Measurements from ENCODE around the gene GOLM1.
"Not testable (repeated sequence)": the region's sequence is repeated elsewhere in the genome, so short reads cannot be mapped to it uniquely, and the experiment has no call there.

GOLM1 gene

GRCh38 chr9:86098824-86099700 is at the start of gene GOLM1:
GOLM1 (minus strand) TSS chr9:86099558; CDS start chr9:86079320, 20,238 bp downstream.
- peaks cover 9% of the 10 kb centered on the region for H3K4me1 Mint-ChIP-seq
- H3K9me3 Mint-ChIP-seq: no peaks in the 10 kb centered on the region
- H3K27ac Mint-ChIP-seq: peak within 1 kb of the TSS; percentile 75
- peak; percentile 38 to 68 for DNase-seq (ENCODE audit: low spot score in 2 of 2)
- no peaks in the 10 kb centered on the region for H3K36me3 Mint-ChIP-seq
- peak; percentile 88 for ATAC-seq
- peak within 1 kb of the TSS; percentile 79 for H3K4me3 Mint-ChIP-seq

- not testable (repeated sequence) for DNase-seq (ENCODE audit: low spot score in 2 of 2); H3K36me3 Mint-ChIP-seq; H3K4me1 Mint-ChIP-seq; H3K27ac Mint-ChIP-seq; ATAC-seq; H3K4me3 Mint-ChIP-seq
- peaks cover 18% of the 10 kb centered on the region for H3K9me3 Mint-ChIP-seq
Observed at GRCh38 chr9:86146671-86147070, 47.3 kb upstream of the GOLM1 start.

GRCh38 chr9:86145960-86146359 is 46.6 kb upstream of the GOLM1 start:
- not testable (repeated sequence) for H3K4me1 Mint-ChIP-seq; H3K36me3 Mint-ChIP-seq; H3K4me3 Mint-ChIP-seq; DNase-seq (ENCODE audit: low spot score in 2 of 2); ATAC-seq; H3K27ac Mint-ChIP-seq
- H3K9me3 Mint-ChIP-seq: peaks cover 18% of the 10 kb centered on the region

GRCh38 chr9:86142973-86143372 is 43.6 kb upstream of the GOLM1 start:
- H3K36me3 Mint-ChIP-seq: no peaks in the 10 kb centered on the region
- H3K4me1 Mint-ChIP-seq: no peaks in the 10 kb centered on the region
- H3K27ac Mint-ChIP-seq: no peak overlapping the region
- no peak for DNase-seq (ENCODE audit: low spot score in 2 of 2)
- H3K9me3 Mint-ChIP-seq: peaks cover 18% of the 10 kb centered on the region
- H3K4me3 Mint-ChIP-seq: no peak overlapping the region
- no peak for ATAC-seq

GRCh38 chr9:86141843-86142242 is 42.5 kb upstream of the GOLM1 start:
- no peak for DNase-seq (ENCODE audit: low spot score in 2 of 2)
- Mint-ChIP-seq H3K4me3 (no peak overlapping the region), H3K4me1 (no peaks in the 10 kb centered on the region), H3K36me3 (no peaks in the 10 kb centered on the region), H3K9me3 (peaks cover 12% of the 10 kb centered on the region), H3K27ac (no peak overlapping the region)
- ATAC-seq: no peak

GRCh38 chr9:86135371-86135770 is 36.0 kb upstream of the GOLM1 start:
- Mint-ChIP-seq H3K27ac (no peak overlapping the region), H3K4me3 (no peak overlapping the region), H3K9me3 (no peaks in the 10 kb centered on the region), H3K36me3 (no peaks in the 10 kb centered on the region), H3K4me1 (no peaks in the 10 kb centered on the region)
- ATAC-seq (no peak), DNase-seq (ENCODE audit: low spot score in 2 of 2) (no peak)

- no peak for DNase-seq (ENCODE audit: low spot score in 2 of 2)
- Mint-ChIP-seq H3K36me3 (no peaks in the 10 kb centered on the region), H3K9me3 (no peaks in the 10 kb centered on the region), H3K4me3 (no peak overlapping the region), H3K27ac (no peak overlapping the region), H3K4me1 (no peaks in the 10 kb centered on the region)
- ATAC-seq: no peak
Observed at GRCh38 chr9:86134361-86134760, 35.0 kb upstream of the GOLM1 start.

- DNase-seq (ENCODE audit: low spot score in 2 of 2) (no peak), ATAC-seq (no peak)
- Mint-ChIP-seq H3K36me3 (no peaks in the 10 kb centered on the region), H3K27ac (no peak overlapping the region), H3K9me3 (no peaks in the 10 kb centered on the region), H3K4me3 (no peak overlapping the region), H3K4me1 (no peaks in the 10 kb centered on the region)
Observed at GRCh38 chr9:86128235-86128822, 29.0 kb upstream of the GOLM1 start.

- H3K4me3 Mint-ChIP-seq: no peak overlapping the region
- no peaks in the 10 kb centered on the region for H3K36me3 Mint-ChIP-seq
- peak; percentile 81 for ATAC-seq
- no peak overlapping the region for H3K27ac Mint-ChIP-seq
- H3K4me1 Mint-ChIP-seq: no peaks in the 10 kb centered on the region
- H3K9me3 Mint-ChIP-seq: no peaks in the 10 kb centered on the region
- DNase-seq (ENCODE audit: low spot score in 2 of 2): no peak
Observed at GRCh38 chr9:86126998-86127972, 27.9 kb upstream of the GOLM1 start.

- Mint-ChIP-seq H3K27ac (no peak overlapping the region), H3K4me1 (no peaks in the 10 kb centered on the region), H3K9me3 (no peaks in the 10 kb centered on the region), H3K36me3 (no peaks in the 10 kb centered on the region), H3K4me3 (no peak overlapping the region)
- DNase-seq (ENCODE audit: low spot score in 2 of 2): no peak
- ATAC-seq: no peak
Observed at GRCh38 chr9:86122311-86122710, 23.0 kb upstream of the GOLM1 start.

- Mint-ChIP-seq H3K4me3 (no peak overlapping the region), H3K27ac (no peak overlapping the region), H3K9me3 (no peaks in the 10 kb centered on the region), H3K36me3 (no peaks in the 10 kb centered on the region), H3K4me1 (no peaks in the 10 kb centered on the region)
- DNase-seq (ENCODE audit: low spot score in 2 of 2): no peak
- no peak for ATAC-seq
Observed at GRCh38 chr9:86119457-86119856, 20.1 kb upstream of the GOLM1 start.

GRCh38 chr9:86116425-86116824 is 17.1 kb upstream of the GOLM1 start:
- no peaks in the 10 kb centered on the region for H3K9me3 Mint-ChIP-seq
- H3K4me1 Mint-ChIP-seq: no peaks in the 10 kb centered on the region
- H3K36me3 Mint-ChIP-seq: no peaks in the 10 kb centered on the region
- H3K27ac Mint-ChIP-seq: no peak overlapping the region
- DNase-seq (ENCODE audit: low spot score in 2 of 2) (no peak), ATAC-seq (no peak)
- H3K4me3 Mint-ChIP-seq: no peak overlapping the region

- H3K36me3 Mint-ChIP-seq: no peaks in the 10 kb centered on the region
- H3K9me3 Mint-ChIP-seq: no peaks in the 10 kb centered on the region
- no peak for DNase-seq (ENCODE audit: low spot score in 2 of 2)
- H3K27ac Mint-ChIP-seq: no peak overlapping the region
- ATAC-seq: no peak
- H3K4me1 Mint-ChIP-seq: no peaks in the 10 kb centered on the region
- no peak overlapping the region for H3K4me3 Mint-ChIP-seq
Observed at GRCh38 chr9:86115886-86116285, 16.5 kb upstream of the GOLM1 start.

GRCh38 chr9:86112057-86112456 is 12.7 kb upstream of the GOLM1 start:
- H3K27ac Mint-ChIP-seq: no peak overlapping the region
- H3K4me1 Mint-ChIP-seq: peaks cover 2% of the 10 kb centered on the region

GRCh38 chr9:86102626-86103025 is 3.3 kb upstream of the GOLM1 start:
- DNase-seq (ENCODE audit: low spot score in 2 of 2) (no peak), ATAC-seq (no peak)
- H3K27ac Mint-ChIP-seq: no peak overlapping the region
- H3K4me1 Mint-ChIP-seq: peaks cover 15% of the 10 kb centered on the region
- no peak overlapping the region for H3K4me3 Mint-ChIP-seq
- no peaks in the 10 kb centered on the region for H3K36me3 Mint-ChIP-seq
- H3K9me3 Mint-ChIP-seq: no peaks in the 10 kb centered on the region

More at GRCh38 chr9:86112057-86112456, 12.7 kb upstream of the GOLM1 start:
- H3K9me3 Mint-ChIP-seq: no peaks in the 10 kb centered on the region
- DNase-seq (ENCODE audit: low spot score in 2 of 2): no peak
- no peak overlapping the region for H3K4me3 Mint-ChIP-seq
- no peaks in the 10 kb centered on the region for H3K36me3 Mint-ChIP-seq
- peak; percentile 51 for ATAC-seq

Data from stimulated activated effector memory CD8-positive, alpha-beta T cell treated with anti-CD3 and anti-CD28 coated beads, Interleukin-12 subunit alpha, Interleukin-12 subunit beta, amount 100 ng/mL, for 72 hours (primary cell).